Activated CD4-positive, alpha-beta memory T cell treated with anti-CD3 and anti-CD28 coated beads for 36 hours (primary cell): ENCODE measurements around the gene HIPK2. TPM values are rescaled to one million over a fixed set of nuclear protein-coding genes. Genes with fewer than 3 reads are reported as not detected.
A peak's percentile ranks its signal among the peaks of the same experiment; 100 is the strongest.

Experiments used
- CTCF ChIA-PET: fragments of 350-600 bp; sonication (Branson Sonifier 250); formaldehyde crosslinking; loops from one replicate; lab custom pipeline; 2021; ENCODE audit warnings: antibody characterized with exemption, inconsistent platforms; lab: Charles Lee
- POLR2A ChIA-PET: fragments of 350-600 bp; sonication (Branson Sonifier 250); formaldehyde crosslinking; loops from one replicate; lab custom pipeline; 2021; ENCODE audit warnings: antibody characterized with exemption; lab: Charles Lee
- DNase-seq: peaks from one replicate; pipeline ENCODE4 v3.0.0-alpha.2; 2020
- H3K27ac Mint-ChIP-seq: one replicate; pipeline ENCODE4 v1.8.0; 2021; ENCODE audit warnings: mixed read lengths
- H3K27me3 Mint-ChIP-seq: one replicate; pipeline ENCODE4 v1.8.0; 2021; ENCODE audit warnings: mixed read lengths
- H3K36me3 Mint-ChIP-seq: one replicate; pipeline ENCODE4 v1.8.0; 2021; ENCODE audit warnings: mixed read lengths
- H3K4me1 Mint-ChIP-seq: one replicate; pipeline ENCODE4 v1.8.0; 2021; ENCODE audit warnings: low read depth, mixed read lengths
- H3K4me3 Mint-ChIP-seq: one replicate; pipeline ENCODE4 v1.8.0; 2021; ENCODE audit warnings: mild to moderate bottlenecking, mixed read lengths
- H3K9me3 Mint-ChIP-seq: one replicate; pipeline ENCODE4 v1.8.0; 2021; ENCODE audit warnings: mixed read lengths
- intact Hi-C: fragments of 100-400 bp; cut with micrococcal nuclease; formaldehyde crosslinking; loops from one replicate; pipeline ENCODE4 v1.15.1; 2023
- total RNA-seq, 2 experiments: library from RNA; stranded (reverse); gene quantifications; one replicate each; pipeline ENCODE4 v1.2.3, GENCODE V29; 2021

Gene HIPK2
- total RNA-seq, 2 experiments from 2014 or later: 18.9 to 19.1 TPM

- H3K36me3 Mint-ChIP-seq: no peaks in the 10 kb centered on the region
- POLR2A ChIA-PET: no interaction called here
- peaks cover 37% of the 10 kb centered on the region for H3K27me3 Mint-ChIP-seq
- H3K4me1 Mint-ChIP-seq: peaks cover 14% of the 10 kb centered on the region
- CTCF ChIA-PET: interaction anchor here (1.2 kb wide), 1 partner anchor 15 kb away, joined by 3 read pairs; no protein-coding TSS in a partner anchor
- H3K4me3 Mint-ChIP-seq: no peak overlapping the region
- H3K9me3 Mint-ChIP-seq: no peaks in the 10 kb centered on the region
- no peak overlapping the region for H3K27ac Mint-ChIP-seq
- intact Hi-C loops: no loop called here
- no peak for DNase-seq
Measured at GRCh38 chr7:139523968-139524815, 253.6 kb downstream of the HIPK2 start.

- Mint-ChIP-seq H3K4me3 (no peak within 1 kb of the TSS), H3K9me3 (no peaks in the 10 kb centered on the region), H3K27ac (no peak within 1 kb of the TSS), H3K27me3 (peaks cover 37% of the 10 kb centered on the region), H3K4me1 (peaks cover 14% of the 10 kb centered on the region), H3K36me3 (no peaks in the 10 kb centered on the region)
- CTCF ChIA-PET: interaction anchor here (1.2 kb wide), 1 partner anchor 14 kb away, joined by 3 read pairs; no protein-coding TSS in a partner anchor
- DNase-seq: peak; percentile 19
- intact Hi-C loops: no loop called here
- POLR2A ChIA-PET: no interaction called here
Measured at GRCh38 chr7:139523199-139523941, 254.4 kb downstream of the HIPK2 start, which contains the start of gene CLEC2L. Gene CLEC2L, plus strand, starts transcription at chr7:139523685. Its CDS starts 243 bp downstream, at chr7:139523928.

GRCh38 chr7:139522830-139523198 is 255.0 kb downstream of the HIPK2 start:
- POLR2A ChIA-PET: no interaction called here
- Mint-ChIP-seq H3K4me3 (no peak overlapping the region), H3K36me3 (no peaks in the 10 kb centered on the region), H3K4me1 (peaks cover 14% of the 10 kb centered on the region), H3K27ac (no peak overlapping the region), H3K27me3 (peaks cover 37% of the 10 kb centered on the region), H3K9me3 (no peaks in the 10 kb centered on the region)
- CTCF ChIA-PET: interaction anchor here (1.2 kb wide), 1 partner anchor 13 kb away, joined by 3 read pairs; no protein-coding TSS in a partner anchor
- no peak for DNase-seq
- intact Hi-C loops: no loop called here

GRCh38 chr7:139521439-139521838 is 256.4 kb downstream of the HIPK2 start:
- H3K36me3 Mint-ChIP-seq: no peaks in the 10 kb centered on the region
- POLR2A ChIA-PET: no interaction called here
- no peak overlapping the region for H3K27ac Mint-ChIP-seq
- H3K9me3 Mint-ChIP-seq: no peaks in the 10 kb centered on the region
- peaks cover 7% of the 10 kb centered on the region for H3K4me1 Mint-ChIP-seq
- intact Hi-C loops: no loop called here
- CTCF ChIA-PET: no interaction called here
- H3K4me3 Mint-ChIP-seq: no peak overlapping the region
- H3K27me3 Mint-ChIP-seq: peaks cover 37% of the 10 kb centered on the region
- no peak for DNase-seq

- intact Hi-C loops: no loop called here
- Mint-ChIP-seq H3K4me1 (no peaks in the 10 kb centered on the region), H3K27ac (no peak overlapping the region), H3K27me3 (no peaks in the 10 kb centered on the region), H3K36me3 (no peaks in the 10 kb centered on the region), H3K4me3 (no peak overlapping the region), H3K9me3 (no peaks in the 10 kb centered on the region)
- CTCF ChIA-PET: interaction anchor here (0.9 kb wide), 1 partner anchor 68 kb away, joined by 3 read pairs; no protein-coding TSS in a partner anchor
- no peak for DNase-seq
- POLR2A ChIA-PET: no interaction called here
Measured at GRCh38 chr7:139515266-139515665, 262.5 kb downstream of the HIPK2 start.

Other genes with a start within 250 kb of the HIPK2 start
- gene TBXAS1, start 51.3 kb upstream of the HIPK2 start, total RNA-seq: 1 to 10 TPM; 4.8 to 5.3 TPM